SU-DHL-6 (cell line): ENCODE results near the gene AK1.

Experiments used
- H2AFZ ChIP-seq: fragments of 200-600 bp; sonication (generic); 2 replicates; pipeline ENCODE4 v1.6.1; 2014; ENCODE audit warnings: low read depth, mild to moderate bottlenecking, moderate library complexity, mixed read lengths, antibody characterized with exemption, low read length; ENCODE audit not compliant: severe bottlenecking
- H3F3A ChIP-seq: fragments of 200-600 bp; shearing (Covaris generic); 2 replicates; pipeline ENCODE4 v1.6.0; 2016; ENCODE audit warnings: antibody characterized with exemption, mild to moderate bottlenecking; ENCODE audit not compliant: insufficient read depth
- H3K27ac ChIP-seq: fragments of 200-600 bp; sonication (generic); 2 replicates; pipeline ENCODE4 v1.5.1; 2016; ENCODE audit warnings: low read depth, mild to moderate bottlenecking, low read length, moderate library complexity, mixed read lengths
- H3K27me3 ChIP-seq: fragments of 200-600 bp; sonication (generic), shearing (Covaris generic); 2 replicates; pipeline ENCODE4 v1.6.0; 2014; ENCODE audit warnings: mild to moderate bottlenecking, low read length
- H3K36me3 ChIP-seq: fragments of 200-600 bp; sonication (generic); 2 replicates; pipeline ENCODE4 v1.6.1; 2014; ENCODE audit warnings: mild to moderate bottlenecking, low read length, mixed read lengths
- H3K4me2 ChIP-seq: fragments of 300-600, 200-600 bp; shearing (Covaris generic), sonication (generic); 2 replicates; pipeline ENCODE4 v1.6.0; 2014; ENCODE audit warnings: low read length, low read depth, mild to moderate bottlenecking; ENCODE audit not compliant: poor library complexity, severe bottlenecking
- H3K4me3 ChIP-seq: fragments of 200-600 bp; sonication (generic); 2 replicates; pipeline ENCODE4 v1.5.1; 2014; ENCODE audit warnings: antibody characterized with exemption, low read length, mild to moderate bottlenecking, mixed read lengths; ENCODE audit not compliant: insufficient read depth, poor library complexity, severe bottlenecking
- H3K79me2 ChIP-seq: fragments of 200-600 bp; sonication (generic); 2 replicates; pipeline ENCODE4 v1.6.1; 2014; ENCODE audit warnings: mild to moderate bottlenecking, low read length, moderate library complexity; ENCODE audit not compliant: insufficient read depth
- H3K9ac ChIP-seq: fragments of 200-600 bp; sonication (generic); 2 replicates; pipeline ENCODE4 v1.7.0; 2014; ENCODE audit warnings: mild to moderate bottlenecking, low read length
- H3K9me2 ChIP-seq: fragments of 200-600 bp; sonication (generic); replicated peaks from 2 replicates; pipeline ENCODE4 v1.6.1; 2014; ENCODE audit warnings: low read length; ENCODE audit not compliant: insufficient read depth
- H3K9me3 ChIP-seq: fragments of 200-600 bp; sonication (generic); 2 replicates; pipeline ENCODE4 v1.6.1; 2014; ENCODE audit warnings: low read length, mixed read lengths; ENCODE audit not compliant: insufficient read depth
- H4K20me1 ChIP-seq: fragments of 200-600 bp; sonication (generic); 2 replicates; pipeline ENCODE4 v1.6.1; 2014; ENCODE audit warnings: low read depth, mild to moderate bottlenecking, antibody characterized with exemption, low read length, moderate library complexity, mixed read lengths
- CTCF ChIP-seq: fragments of 200-600 bp; sonication (generic); IDR thresholded peaks from one replicate; pipeline ENCODE4 v1.5.1; 2017; ENCODE audit warnings: antibody characterized with exemption, mild to moderate bottlenecking, low read length, moderate library complexity; ENCODE audit not compliant: insufficient read depth, poor library complexity, severe bottlenecking
- EZH2phosphoT487 ChIP-seq: fragments of 200-600 bp; sonication (generic), shearing (Covaris generic); conservative IDR thresholded peaks from 2 replicates; pipeline ENCODE4 v1.6.1; 2018; ENCODE audit warnings: mild to moderate bottlenecking, antibody characterized with exemption, low read length, moderate library complexity, mixed read lengths

Gene AK1

GRCh38 chr9:127832248-127832647 is 45.2 kb downstream of the AK1 start:
- Histone ChIP-seq H3K4me2 (no peak overlapping the region), H3F3A (no peaks in the 10 kb centered on the region), H3K36me3 (no peaks in the 10 kb centered on the region), H3K9ac (no peak overlapping the region), H3K27me3 (no peaks in the 10 kb centered on the region), H2AFZ (no peak overlapping the region), H3K79me2 (no peaks in the 10 kb centered on the region), H4K20me1 (no peaks in the 10 kb centered on the region), H3K9me3 (no peaks in the 10 kb centered on the region), H3K9me2 (no peaks in the 10 kb centered on the region), H3K4me3 (no peak overlapping the region), H3K27ac (no peak overlapping the region)
- TF ChIP-seq EZH2phosphoT487, result no peak
- no peak for TF ChIP-seq CTCF

GRCh38 chr9:127829205-127829906 is 48.1 kb downstream of the AK1 start:
- Histone ChIP-seq H3K27ac (no peak overlapping the region), H3K4me2 (no peak overlapping the region), H3K9ac (no peak overlapping the region), H2AFZ (no peak overlapping the region), H3K9me2 (no peaks in the 10 kb centered on the region), H3K36me3 (no peaks in the 10 kb centered on the region), H4K20me1 (no peaks in the 10 kb centered on the region), H3K27me3 (no peaks in the 10 kb centered on the region), H3K79me2 (no peaks in the 10 kb centered on the region), H3K9me3 (no peaks in the 10 kb centered on the region), H3K4me3 (no peak overlapping the region), H3F3A (no peaks in the 10 kb centered on the region)
- no peak for TF ChIP-seq EZH2phosphoT487
- TF ChIP-seq CTCF, result no peak

- TF ChIP-seq EZH2phosphoT487, result no peak
- no peak for TF ChIP-seq CTCF
- Histone ChIP-seq H4K20me1 (no peaks in the 10 kb centered on the region), H2AFZ (no peak overlapping the region), H3K36me3 (no peaks in the 10 kb centered on the region), H3K79me2 (no peaks in the 10 kb centered on the region), H3K9ac (no peak overlapping the region), H3F3A (no peaks in the 10 kb centered on the region), H3K4me3 (no peak overlapping the region), H3K9me3 (no peaks in the 10 kb centered on the region), H3K27ac (no peak overlapping the region), H3K9me2 (no peaks in the 10 kb centered on the region), H3K27me3 (no peaks in the 10 kb centered on the region), H3K4me2 (no peak overlapping the region)
Observed at GRCh38 chr9:127828262-127829031, 49.0 kb downstream of the AK1 start.
